HG02571 (cell line): ENCODE results near the gene CHAD.

Experiments used
- ATAC-seq: cut with Tn5 transposase; IDR thresholded peaks from one replicate; pipeline ENCODE4 v1.9.1; 2021; ENCODE audit warnings: mild to moderate bottlenecking, moderate library complexity; ENCODE audit not compliant: unreplicated experiment

Gene CHAD

GRCh38 chr17:50495217-50495823, 26.6 kb upstream of the CHAD start:
- no peak for ATAC-seq

DNA sequence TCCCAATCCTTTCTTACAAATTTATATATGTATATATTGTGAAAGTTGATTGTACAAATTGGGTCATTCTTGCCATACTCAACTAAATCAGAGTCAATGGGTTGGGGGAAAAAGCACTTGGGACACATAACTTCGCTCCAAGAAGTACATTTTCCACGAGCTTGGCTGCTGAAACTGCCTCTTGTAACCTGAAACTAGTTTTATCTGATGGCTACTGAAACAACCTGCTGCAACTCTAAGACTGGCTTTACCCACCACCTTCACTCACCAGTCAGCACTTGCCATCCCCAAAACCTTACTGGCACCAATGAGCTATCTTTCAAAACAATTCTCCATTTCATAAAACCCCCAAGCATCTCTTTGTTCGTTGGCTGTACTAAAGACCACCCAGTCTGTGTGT, 25.1 kb upstream of the CHAD start:
- no peak for ATAC-seq

- no peak for ATAC-seq
These were observed 23.5 kb upstream of the CHAD start for GRCh38 chr17:50492214-50492613.

DNA sequence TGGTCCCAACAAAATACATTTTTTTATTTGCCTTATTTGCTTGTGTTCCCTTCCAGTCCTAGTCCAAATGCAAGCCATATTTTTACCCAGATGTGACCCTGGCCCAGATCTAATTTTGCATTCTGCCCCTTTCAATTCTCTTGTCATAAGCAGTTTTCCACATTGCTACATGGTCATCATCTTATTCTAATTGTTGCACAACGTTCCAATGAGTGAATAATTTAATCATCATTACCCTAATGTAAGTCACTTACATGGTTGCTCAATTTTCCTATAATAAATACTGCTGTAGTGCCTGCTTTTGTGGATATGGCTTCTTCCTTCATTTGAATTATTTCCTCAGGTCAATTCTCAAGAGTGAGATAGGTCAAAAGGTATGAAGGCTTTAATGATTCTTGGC, 22.8 kb upstream of the CHAD start:
- no peak for ATAC-seq

GRCh38 chr17:50488880-50489279, 20.2 kb upstream of the CHAD start:
- no peak for ATAC-seq

DNA sequence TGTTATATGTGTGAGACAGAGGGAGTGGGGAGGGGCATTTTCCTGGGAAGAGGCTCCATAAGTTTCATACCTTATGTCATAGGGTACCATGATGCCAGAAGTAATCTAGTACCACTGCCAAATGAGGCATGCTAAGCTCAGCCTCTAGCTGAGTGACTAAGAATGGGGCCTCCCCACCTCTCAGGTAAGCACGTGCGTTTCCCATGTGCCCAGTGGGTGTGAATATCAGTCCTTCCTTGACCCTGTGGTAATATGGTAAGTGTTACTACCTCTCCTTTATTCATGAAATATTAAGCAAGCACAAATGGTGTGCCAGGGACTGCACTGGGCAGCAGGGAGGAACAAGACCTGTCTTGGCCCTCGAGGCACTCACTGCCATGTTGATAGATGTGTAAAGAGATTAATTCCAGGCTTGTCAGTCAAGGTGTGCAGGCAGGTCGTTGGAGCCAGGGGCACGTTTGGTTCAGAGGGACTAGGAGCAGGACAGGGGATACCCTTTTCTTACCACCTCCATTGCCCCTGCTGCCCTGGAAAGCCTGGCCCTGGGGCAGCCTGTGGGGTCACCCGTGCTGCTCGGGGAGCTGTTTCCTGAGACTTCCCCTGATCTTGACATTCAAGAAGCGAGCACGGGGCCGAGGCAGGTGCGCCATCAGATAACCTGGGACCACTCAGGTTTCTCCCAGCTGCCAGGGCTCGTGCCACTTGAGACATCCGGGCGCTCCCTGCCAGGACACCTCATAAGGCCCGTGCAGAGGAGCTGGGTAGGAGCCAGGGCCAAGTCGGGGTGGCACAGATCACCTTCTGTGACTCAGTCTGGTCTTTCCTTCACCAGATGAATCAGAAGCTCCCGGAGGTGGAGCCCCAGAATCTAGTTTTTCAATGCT, 18.8 kb upstream of the CHAD start:
- ATAC-seq, result no peak

DNA sequence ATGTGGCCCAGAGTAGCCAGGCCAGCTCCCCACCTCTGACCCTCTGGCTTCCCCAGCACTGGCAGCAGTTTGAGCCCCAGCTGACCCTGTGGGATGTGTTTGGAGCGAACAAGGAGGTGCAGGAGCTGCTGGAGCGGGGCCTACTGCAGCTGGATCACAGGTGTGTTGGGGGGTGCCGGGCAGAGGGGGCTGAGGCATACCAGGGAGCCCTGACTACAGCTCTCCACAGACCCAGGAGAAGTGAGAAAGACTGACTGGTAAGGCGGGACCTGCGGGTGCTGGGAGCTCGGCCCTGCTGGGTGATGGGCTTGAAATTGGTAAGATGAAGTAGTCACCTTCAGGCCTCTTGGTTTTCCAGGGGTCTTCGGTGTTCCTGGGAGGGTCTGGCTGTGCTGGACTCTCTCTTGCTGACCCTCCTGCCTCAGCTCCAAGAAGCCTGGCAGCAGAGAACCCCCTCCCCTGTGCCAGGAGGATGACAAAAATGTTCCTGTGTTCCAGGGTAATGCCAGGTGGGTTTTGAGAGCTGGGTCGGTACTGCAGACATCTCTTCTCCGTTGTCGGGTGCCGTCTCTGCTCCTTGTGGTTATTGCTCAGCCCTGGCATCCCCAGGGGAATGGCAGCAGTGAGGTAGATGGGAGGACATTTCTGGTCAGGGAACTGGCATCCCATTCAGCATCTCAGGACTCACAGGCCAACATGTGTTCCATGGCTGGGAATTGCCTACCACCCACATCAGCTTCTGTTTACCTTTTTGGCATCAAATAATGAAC, 15.9 kb upstream of the CHAD start:
- ATAC-seq, result no peak

DNA sequence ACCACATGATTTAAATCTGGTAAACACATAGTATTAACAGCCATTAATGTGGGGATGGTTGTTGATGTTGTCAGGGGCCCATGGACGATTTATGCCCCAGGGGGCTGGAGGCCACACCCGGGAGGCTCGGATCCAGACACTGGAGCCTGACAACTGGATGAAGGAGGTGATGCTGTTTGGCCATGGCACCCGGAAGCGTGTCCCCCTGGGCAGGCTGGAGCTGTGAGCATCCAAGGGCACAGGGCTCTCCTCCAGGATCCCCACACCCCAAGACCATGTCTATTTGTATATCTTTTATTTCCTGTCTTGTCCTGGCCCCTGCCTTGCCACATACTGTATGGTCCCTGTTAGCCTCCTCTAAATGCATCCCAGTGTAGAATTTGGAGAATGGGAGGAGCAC, 14.6 kb upstream of the CHAD start:
- ATAC-seq, result no peak

DNA sequence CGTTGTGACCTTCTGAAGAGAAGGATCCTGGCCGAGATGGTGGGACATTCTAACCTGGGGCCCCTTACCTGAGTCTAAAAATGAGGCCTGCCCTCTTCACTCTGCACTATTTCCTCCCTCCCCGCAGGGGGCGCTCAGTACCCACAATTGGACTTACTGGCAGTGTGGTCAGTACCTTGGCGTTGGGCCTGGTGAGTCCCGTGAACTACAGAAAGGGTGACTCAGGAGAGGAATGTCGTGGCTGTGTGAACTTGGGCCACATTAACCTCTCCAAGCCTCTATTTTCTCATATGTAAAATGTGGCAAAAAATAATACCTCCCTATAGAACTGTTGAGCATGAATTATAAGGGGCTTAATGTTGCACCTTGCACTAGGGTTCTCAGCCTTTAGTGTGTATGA, 13.8 kb upstream of the CHAD start:
- ATAC-seq, result no peak

- no peak for ATAC-seq
These were observed 13.4 kb upstream of the CHAD start for GRCh38 chr17:50482110-50482509.

- no peak for ATAC-seq
These were observed 13.0 kb upstream of the CHAD start for GRCh38 chr17:50481648-50482047.

GRCh38 chr17:50480854-50481490, 12.3 kb upstream of the CHAD start:
- ATAC-seq, result no peak

GRCh38 chr17:50480142-50480764, 11.6 kb upstream of the CHAD start:
- ATAC-seq, result no peak

GRCh38 chr17:50479522-50480141, 11.0 kb upstream of the CHAD start:
- no peak for ATAC-seq

- peak; percentile 81 for ATAC-seq
These were observed 10.0 kb upstream of the CHAD start, which contains the start of gene RSAD1 for GRCh38 chr17:50478391-50479381. RSAD1 (plus strand) TSS chr17:50478860; CDS start chr17:50478885, 25 bp downstream.

DNA sequence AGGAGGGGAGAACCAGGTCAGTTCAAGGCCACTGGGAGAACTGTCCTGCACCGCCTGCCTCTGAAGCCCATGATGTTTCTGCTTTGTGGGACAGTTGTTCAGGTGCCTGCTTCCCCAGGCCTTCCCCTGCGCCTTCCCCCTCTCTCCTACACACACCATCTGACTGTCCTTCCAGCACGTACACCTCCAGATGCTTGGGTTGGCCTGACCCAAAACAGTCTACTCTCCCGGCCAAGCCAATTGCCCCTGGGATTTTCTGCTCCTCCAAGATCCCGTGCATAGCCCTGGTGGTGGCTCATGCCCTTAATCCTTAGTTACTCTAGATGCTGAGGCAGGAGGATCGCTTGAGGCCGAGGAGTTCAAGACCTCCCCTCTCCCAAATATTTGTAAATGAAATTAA, 9.3 kb upstream of the CHAD start:
- no peak for ATAC-seq

DNA sequence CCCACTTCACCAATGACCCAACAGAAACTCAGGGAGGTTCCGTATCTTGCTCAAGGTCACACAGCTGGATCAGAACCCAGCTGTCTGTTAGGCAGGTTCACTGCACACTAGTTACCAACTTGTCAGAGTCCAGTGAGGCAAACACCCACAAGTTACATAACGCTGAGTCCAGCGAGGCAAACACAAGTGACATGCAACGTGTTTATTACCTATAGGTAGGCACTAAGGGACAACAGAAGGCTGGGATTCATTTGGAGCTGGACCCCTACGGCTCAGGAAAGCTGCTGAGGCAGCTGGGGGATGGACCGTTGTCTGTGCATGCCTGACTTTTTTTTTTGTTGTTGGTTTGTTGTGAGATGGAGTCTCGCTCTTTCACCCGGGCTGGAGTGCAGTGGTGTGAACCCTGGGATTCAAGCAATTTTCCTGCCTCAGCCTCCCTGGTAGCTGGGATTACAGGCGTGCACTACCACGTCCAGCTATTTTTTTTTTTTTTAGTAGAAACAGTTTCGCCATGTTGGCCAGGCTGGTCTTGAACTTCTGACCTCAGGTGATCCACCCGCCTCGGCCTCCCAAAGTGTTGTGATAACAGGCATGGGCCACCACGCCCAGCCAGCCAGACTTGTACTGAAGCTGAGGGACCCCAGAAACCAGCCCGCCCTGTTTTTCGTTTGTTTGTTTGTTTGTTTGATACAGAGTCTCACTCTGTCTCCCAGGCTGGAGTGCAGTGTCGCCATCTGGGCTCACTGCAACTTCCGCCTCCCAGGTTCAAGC, 8.1 kb upstream of the CHAD start:
- ATAC-seq, result no peak
